Stimulated activated CD4-positive, alpha-beta T cell treated with anti-CD3 and anti-CD28 coated beads, Interleukin-1b, Interleukin-23, amount 100 ng/mL, for 24 hours (primary cell): ENCODE measurements around the gene AKAP8.
"Not testable (repeated sequence)": the region's sequence is repeated elsewhere in the genome, so short reads cannot be mapped to it uniquely, and the experiment has no call there.

Experiments used
- DNase-seq, 4 experiments: peaks; one replicate each; pipeline ENCODE4 v3.0.0-alpha.2; 2020; ENCODE audit warnings: low read depth in 4 of 4, low spot score in 1 of 4

The AKAP8 gene

DNA sequence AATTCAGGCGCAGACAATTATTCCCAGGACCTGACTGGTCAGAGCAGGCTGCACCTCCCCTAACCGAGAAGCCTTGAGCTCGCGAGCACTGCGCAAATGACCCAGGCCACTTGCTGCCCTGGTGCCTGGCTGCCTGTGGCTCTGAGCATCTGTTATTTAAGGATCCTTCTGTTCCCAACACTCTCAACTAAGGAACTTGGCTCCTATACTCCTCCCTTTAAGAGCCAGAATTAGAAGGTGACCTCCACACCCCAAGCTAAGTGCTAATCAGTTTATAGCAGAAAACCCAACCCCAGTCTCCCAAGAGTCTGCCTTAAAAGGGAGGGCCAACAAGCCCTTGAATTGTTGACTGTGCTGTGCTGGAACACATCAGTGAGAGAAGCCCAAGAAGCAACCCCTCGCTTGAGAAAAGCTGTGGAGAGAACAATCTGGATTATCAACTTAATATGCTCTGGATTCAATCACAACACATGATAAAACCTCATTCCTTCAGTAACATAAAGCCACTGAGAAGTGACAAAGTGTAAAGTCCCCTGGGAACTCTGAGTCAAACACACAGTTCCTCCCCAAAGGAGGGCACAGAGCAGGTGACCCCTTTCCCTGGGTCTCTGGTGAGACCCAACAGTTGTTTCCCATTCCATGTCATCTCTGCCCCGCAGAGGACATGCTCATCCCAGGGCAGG is 24.7 kb upstream of the AKAP8 start:
- DNase-seq = no peak

DNA sequence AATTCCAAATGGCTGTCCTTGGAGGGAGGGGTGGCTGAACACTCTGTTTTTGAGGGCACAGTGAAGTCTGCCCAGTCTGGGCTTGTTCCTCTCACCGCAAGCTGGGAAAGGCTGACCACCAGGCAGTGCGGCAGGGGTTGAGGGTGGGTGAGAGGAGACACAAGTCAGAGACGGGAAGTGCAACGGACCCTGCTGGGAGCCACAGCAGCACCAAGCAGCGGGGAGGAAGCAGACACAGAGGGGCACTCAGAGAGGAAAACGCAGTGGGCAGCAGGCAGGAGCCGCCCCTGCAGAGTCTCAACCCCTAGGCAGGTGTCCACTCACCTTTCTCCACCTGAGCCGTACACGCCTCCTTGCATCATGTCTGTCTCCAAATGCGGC is 23.6 kb upstream of the AKAP8 start:
- DNase-seq = no peak

DNA sequence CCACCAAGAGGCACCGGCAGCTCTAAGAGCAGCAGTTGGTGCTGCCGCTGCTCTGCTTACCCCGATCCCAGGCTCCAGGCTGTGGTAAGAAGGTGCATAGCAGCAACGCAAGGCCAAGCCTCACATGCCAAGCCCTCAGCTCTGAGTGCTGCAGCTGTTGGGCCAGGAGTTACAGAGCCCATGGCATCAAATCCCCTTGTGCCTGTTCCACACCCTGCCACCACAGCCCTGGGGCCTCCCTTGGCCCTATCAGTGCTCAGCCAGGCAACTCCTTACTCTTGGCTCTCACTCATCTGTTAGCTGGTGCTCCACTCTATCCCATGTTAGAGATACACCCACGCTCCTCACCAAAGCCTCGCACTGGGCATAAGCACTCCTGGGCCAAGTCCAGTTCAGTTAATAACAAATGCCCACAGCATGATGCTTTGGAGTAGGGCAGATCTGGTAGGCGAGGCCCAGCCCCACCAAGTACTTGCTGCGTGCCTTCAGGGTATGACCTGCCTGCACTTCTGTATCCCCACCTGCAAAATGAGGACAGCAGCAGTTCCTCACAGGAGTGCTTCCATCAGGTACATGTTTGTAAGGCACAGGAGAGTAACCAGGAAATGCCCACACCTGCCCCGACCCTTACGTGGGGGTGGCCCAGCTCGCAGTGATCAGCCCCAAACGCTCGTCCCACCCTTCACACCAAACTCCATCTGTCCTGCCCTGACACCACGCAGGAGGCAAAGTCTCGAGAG is 23.0 kb upstream of the AKAP8 start:
- no peak for DNase-seq

DNA sequence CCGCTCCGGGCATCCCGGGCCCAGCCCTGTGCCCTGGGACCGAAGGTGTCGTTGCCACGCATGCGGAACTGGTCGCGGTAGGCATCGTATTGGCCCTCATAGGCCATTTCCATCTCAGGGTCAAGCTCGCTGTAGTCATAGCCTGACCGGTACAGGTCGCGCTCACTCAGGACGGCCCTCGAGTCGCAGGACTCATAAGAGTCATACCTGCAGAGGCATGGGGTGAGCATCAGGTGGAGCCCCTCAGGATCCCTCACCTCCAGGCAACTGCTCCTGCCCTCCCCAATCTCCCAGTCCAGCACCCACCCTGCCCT is 21.8 kb upstream of the AKAP8 start:
- no peak for DNase-seq

DNA sequence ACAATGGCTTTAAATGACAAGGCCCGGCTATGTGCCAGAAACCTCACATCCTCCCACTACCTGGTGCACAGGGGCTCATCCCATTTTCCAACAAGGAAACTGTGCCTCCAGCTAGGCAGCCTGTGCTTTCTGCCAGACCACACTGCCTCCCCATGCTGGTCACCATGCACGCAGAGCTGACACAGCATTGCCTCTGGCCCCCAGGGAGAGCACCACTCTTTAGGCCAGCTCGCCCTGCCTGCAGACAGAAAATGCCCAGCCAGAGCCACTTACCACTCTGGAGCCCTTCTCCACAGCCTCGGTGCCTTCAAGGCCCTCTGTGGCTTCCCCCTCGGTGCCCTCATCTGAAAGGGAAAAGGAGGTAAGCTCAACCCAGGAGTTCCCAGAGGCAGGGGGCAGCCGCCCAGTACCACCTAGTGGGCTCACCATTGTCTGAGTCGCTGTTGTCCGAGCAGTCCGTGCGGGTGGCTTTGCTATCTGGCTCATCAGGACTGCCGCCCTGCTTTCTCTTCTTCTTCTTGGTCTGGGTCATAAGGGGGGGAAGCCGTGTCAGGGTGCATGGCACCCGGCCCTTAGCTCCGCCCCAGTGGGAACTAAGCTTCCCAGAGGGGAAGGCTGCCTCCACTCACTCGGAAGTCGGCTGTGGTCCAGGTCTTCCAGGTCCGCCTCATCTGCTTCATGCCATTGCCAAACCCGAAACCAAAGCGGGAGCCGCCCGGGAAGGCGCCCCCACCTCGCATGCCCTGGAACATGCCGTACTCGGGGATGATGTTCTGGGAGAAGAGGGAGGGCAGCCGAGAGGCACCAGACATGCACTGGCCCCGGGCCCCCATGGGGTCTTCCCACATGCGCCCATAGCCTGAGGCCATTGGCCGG is 21.2 kb upstream of the AKAP8 start:
- DNase-seq = no peak

DNA sequence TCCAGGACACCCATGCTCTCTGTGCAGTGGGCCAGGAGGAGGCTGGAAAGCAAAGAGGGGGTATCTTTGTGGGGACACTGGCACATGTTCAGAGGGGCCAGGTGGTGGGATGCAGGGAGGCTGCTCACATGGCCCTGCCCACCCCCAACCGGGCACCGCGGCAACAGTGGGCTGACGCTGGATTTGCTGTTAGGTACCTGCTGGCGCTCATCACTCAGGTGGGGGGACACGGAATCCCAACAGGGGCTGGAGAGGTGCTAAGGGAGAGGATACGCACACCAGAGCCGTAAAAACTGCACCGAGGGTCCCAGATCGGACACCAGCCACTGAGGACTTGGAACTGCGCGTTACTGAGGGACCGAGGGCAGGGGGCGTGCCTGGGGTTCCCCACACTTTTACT is 20.0 kb upstream of the AKAP8 start:
- DNase-seq = no peak

- DNase-seq = no peak
Measured at GRCh38 chr19:15399234-15399515, 19.6 kb upstream of the AKAP8 start.

- DNase-seq = no peak
Measured at GRCh38 chr19:15398501-15399233, 19.1 kb upstream of the AKAP8 start.

DNA sequence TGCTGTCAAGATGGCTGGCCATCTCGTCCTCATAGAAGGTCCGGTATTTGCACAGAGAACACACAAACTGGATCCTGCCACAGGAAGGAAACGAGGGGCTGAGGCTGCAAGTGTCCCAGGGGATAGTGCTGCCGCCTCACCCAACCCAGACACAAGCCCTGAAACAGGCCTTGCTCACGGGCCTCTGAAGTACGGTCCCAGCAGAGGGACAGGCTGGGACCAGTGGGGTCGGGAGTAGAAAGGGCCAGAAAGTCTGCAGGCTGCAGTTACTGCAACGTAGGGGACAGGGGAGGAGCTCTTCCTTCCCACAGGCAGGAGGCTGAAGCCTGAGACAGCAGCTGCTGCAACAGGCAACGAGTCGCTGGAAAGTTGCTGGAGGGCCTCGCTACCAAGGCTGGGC is 18.2 kb upstream of the AKAP8 start:
- no peak for DNase-seq

GRCh38 chr19:15397236-15397635 is 17.6 kb upstream of the AKAP8 start:
- no peak for DNase-seq

- no peak for DNase-seq
Measured at GRCh38 chr19:15396436-15396835, 16.8 kb upstream of the AKAP8 start.

DNA sequence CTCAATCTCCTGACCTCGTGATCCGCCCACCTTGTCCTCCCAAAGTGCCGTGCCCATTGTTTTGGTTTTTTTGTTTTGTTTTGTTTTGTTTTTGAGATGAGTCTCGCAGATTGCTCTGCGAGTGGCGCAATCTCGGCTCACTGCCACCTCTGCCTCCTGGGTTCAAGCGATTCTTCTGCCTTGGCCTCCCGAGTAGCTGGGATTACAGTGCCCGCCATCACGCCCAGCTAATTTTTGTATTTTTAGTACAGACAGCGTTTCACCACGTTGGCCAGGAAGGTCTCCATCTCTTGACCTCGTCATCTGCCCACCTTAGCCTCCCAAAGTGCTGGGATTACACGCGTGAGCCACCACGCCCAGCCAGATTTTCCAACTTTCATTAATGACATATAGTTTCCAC is 15.7 kb upstream of the AKAP8 start:
- not testable (repeated sequence) for DNase-seq

DNA sequence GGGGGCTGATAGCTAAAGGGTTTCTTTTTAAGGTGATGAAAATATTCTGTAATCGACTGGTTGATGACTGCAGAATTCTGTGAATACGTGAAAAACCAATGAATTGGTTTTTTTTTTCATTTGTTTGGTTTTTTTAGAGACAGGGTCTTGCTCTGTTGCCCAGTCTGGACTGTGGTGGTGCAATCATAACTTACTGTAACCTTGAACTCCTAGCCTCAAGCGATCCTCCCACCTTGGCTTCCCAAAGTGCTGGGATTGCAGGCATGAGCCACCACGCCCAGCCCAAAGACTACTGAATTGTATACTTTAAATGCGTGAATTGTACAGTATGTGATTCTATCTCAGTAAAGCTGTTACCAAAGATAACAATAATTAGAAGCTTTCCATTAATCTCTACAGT is 14.8 kb upstream of the AKAP8 start:
- DNase-seq = no peak

- no peak for DNase-seq
Measured at GRCh38 chr19:15393963-15394362, 14.4 kb upstream of the AKAP8 start.

- DNase-seq = no peak
Measured at GRCh38 chr19:15390814-15391213, 11.2 kb upstream of the AKAP8 start.

DNA sequence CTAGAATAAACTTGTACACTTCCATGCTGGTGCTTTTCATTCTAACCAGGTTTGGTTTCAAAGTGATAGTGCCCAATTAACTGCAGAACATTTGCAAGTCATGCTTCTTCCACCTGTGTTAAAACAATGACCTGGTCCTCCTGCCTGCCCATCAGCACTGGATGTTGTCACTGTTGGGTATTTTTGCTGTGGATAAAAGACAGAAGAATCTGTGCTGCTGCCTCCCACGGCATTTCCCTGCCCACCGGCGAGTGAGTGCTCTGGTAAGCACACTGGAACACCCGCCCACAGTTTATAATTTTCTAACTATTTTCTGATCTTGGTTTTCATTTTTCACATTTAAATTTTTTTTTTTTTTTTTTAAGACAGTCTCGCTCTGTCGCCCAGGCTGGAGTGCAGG is 2.3 kb upstream of the AKAP8 start:
- DNase-seq = no peak

DNA sequence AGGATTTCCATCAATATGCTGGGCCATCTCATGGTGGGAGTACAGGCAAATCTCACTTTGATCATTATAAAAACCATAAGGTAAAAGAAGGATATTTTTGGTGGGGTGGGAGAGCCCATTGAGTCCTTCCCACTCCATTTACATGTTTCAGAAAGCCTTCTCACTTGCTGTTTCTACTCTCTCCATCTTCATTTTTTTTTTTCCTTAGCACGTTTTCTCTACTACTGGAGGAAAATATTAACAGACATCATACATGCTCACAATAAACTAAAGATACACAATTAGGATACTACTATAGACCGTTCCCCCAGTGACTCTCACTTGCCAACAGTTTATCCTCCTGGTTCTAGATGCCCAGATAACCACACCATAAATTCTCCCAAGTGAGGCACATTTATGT is 1.8 kb upstream of the AKAP8 start:
- no peak for DNase-seq

DNA sequence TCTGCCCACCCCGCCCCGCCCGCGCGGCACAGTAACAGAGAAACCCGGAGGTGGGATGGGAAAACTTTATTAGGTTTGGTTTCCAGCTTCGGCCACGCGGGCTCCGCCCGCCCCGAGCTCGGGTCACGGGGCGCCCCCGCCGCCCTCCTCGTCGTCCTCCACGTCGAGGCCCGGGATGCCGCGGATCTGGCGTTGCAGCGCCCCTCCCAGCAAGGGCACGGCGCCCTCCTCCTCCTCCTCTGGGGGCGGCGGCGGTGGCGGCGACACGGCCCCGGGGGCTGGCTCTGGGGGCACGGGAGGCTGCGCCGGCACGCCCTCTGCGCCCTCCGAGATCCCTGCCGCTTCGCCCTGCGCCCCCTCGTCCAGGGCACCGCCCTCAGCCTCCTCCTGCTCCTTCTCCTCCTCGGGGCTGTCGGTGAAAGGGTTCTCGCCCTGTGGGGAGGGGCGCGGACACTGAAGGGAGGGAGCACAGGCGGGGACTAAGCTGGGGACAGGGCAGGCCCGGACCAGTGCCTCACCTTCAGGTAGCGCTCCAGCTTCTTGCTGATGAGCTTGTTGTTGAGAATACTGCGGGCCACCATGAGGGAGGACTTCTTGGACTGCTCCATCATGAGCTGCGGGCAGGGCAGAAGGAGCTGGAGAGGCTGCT is 536 bp upstream of the AKAP8 start:
- no peak for DNase-seq

- DNase-seq = peak in 3 of 4 experiments; percentile 16 to 41 (median 24)
Measured at GRCh38 chr19:15378534-15379082, 979 bp downstream of the AKAP8 start.

DNA sequence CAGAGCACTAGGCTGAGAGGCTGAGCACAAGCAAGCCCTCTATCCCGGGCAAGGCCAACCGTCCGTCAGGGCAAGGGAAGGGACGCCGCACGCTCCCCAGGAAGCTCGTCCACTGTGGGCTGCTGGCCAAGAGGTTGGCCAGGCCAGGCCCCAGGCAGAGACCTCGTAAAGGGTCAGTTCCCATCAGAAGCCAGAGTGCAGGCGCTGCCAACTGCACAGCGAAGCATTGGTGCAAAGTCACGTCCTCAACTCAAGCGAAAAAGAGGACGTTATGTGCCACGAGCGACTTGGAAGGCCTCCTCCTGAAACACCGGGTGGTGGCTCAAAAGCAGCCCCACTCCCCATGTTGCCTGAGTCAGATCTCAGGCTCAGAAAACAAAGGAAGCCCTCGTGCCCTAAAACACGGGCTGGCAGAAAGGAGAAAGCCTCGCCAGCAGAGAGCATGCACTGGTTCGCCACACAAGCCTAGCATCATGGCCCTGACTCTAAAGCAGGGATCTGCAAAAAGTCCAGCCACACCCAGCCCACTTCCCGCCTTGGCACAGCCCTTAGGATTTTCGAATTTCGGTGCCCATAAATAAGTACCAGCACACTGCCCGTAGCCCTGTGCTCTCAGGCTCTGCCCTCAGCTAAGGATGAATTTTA is 4.7 kb downstream of the AKAP8 start:
- no peak for DNase-seq
